ENCODE measurements around the gene TBXAS1. TPM values are rescaled to one million over a fixed set of nuclear protein-coding genes. Genes with fewer than 3 reads are reported as not detected.

The TBXAS1 gene
- total RNA-seq, 1 experiment from 2014 or later, result 2.3 TPM

DNA sequence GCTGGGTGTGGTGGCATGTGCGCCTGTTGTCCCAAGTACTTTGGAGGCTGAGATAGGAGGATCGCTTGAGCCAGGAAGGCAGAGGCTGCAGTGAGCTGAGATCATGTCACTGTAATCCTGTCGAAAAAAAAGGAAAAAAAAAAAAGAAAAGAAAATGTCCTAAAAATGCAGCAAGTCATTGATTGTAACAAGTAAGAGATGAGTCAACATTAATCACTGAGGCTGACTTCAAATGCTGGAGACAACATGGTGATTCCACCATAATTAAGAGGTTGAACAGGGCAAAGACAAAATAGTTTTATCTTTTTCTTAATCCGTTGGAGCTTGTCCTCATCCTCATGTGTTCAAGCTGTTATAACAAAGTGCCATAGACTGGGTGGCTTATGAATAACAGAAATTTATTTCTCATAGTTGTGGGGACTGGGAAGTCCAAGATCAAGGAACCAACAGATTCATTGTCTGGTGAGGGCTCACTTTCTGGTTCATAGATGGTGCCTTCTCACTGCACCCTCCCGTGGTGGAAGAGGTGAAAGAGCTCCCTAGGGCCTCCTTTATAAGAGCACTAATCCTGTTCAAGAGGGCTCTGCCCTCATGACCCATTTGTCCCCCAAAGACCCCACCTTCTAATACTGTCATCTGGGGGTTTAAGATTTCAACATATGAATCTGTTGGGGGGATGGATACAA, 60.3 kb downstream of the TBXAS1 start (continued):
- TF ChIP-seq, protein P1, sequence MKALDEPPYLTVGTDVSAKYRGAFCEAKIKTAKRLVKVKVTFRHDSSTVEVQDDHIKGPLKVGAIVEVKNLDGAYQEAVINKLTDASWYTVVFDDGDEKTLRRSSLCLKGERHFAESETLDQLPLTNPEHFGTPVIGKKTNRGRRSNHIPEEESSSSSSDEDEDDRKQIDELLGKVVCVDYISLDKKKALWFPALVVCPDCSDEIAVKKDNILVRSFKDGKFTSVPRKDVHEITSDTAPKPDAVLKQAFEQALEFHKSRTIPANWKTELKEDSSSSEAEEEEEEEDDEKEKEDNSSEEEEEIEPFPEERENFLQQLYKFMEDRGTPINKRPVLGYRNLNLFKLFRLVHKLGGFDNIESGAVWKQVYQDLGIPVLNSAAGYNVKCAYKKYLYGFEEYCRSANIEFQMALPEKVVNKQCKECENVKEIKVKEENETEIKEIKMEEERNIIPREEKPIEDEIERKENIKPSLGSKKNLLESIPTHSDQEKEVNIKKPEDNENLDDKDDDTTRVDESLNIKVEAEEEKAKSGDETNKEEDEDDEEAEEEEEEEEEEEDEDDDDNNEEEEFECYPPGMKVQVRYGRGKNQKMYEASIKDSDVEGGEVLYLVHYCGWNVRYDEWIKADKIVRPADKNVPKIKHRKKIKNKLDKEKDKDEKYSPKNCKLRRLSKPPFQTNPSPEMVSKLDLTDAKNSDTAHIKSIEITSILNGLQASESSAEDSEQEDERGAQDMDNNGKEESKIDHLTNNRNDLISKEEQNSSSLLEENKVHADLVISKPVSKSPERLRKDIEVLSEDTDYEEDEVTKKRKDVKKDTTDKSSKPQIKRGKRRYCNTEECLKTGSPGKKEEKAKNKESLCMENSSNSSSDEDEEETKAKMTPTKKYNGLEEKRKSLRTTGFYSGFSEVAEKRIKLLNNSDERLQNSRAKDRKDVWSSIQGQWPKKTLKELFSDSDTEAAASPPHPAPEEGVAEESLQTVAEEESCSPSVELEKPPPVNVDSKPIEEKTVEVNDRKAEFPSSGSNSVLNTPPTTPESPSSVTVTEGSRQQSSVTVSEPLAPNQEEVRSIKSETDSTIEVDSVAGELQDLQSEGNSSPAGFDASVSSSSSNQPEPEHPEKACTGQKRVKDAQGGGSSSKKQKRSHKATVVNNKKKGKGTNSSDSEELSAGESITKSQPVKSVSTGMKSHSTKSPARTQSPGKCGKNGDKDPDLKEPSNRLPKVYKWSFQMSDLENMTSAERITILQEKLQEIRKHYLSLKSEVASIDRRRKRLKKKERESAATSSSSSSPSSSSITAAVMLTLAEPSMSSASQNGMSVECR (CRISPR knock-in tag; IDR thresholded peaks at IDR 0.05; ENCODE audit: borderline replicate concordance), result no peak
- TF ChIP-seq, protein P2, sequence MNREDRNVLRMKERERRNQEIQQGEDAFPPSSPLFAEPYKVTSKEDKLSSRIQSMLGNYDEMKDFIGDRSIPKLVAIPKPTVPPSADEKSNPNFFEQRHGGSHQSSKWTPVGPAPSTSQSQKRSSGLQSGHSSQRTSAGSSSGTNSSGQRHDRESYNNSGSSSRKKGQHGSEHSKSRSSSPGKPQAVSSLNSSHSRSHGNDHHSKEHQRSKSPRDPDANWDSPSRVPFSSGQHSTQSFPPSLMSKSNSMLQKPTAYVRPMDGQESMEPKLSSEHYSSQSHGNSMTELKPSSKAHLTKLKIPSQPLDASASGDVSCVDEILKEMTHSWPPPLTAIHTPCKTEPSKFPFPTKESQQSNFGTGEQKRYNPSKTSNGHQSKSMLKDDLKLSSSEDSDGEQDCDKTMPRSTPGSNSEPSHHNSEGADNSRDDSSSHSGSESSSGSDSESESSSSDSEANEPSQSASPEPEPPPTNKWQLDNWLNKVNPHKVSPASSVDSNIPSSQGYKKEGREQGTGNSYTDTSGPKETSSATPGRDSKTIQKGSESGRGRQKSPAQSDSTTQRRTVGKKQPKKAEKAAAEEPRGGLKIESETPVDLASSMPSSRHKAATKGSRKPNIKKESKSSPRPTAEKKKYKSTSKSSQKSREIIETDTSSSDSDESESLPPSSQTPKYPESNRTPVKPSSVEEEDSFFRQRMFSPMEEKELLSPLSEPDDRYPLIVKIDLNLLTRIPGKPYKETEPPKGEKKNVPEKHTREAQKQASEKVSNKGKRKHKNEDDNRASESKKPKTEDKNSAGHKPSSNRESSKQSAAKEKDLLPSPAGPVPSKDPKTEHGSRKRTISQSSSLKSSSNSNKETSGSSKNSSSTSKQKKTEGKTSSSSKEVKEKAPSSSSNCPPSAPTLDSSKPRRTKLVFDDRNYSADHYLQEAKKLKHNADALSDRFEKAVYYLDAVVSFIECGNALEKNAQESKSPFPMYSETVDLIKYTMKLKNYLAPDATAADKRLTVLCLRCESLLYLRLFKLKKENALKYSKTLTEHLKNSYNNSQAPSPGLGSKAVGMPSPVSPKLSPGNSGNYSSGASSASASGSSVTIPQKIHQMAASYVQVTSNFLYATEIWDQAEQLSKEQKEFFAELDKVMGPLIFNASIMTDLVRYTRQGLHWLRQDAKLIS (CRISPR knock-in tag; IDR thresholded peaks at IDR 0.05; ENCODE audit: borderline replicate concordance), result no peak
- TF ChIP-seq HMGA2 (CRISPR knock-in tag; IDR thresholded peaks at IDR 0.05) (no peak), CREM (CRISPR knock-in tag; IDR thresholded peaks at IDR 0.05) (no peak), GABPB1 (CRISPR knock-in tag; IDR thresholded peaks at IDR 0.05) (no peak), SMAD4 (CRISPR knock-in tag; IDR thresholded peaks at IDR 0.05) (no peak), NR3C1 (CRISPR knock-in tag; conservative IDR thresholded peaks at IDR 0.05; ENCODE audit: low read depth) (no peak), NR1H2 (CRISPR knock-in tag; IDR thresholded peaks at IDR 0.05) (no peak), CTCF (IDR thresholded peaks at IDR 0.05) (no peak)

- Mint-ChIP-seq H3K27me3 (ENCODE audit: low read depth) (no peaks in the 10 kb centered on the region), H3K9me3 (no peaks in the 10 kb centered on the region), H3K4me1 (no peaks in the 10 kb centered on the region), H3K4me3 (no peak overlapping the region), H3K36me3 (no peaks in the 10 kb centered on the region), H3K27ac (no peak overlapping the region)
- CTCF ChIA-PET, result no interaction called here
- no peak for ATAC-seq
- DNase-seq (ENCODE audit: low spot score), result no peak
- POLR2A ChIA-PET, result no interaction called here
- TF ChIP-seq ZNF263 (CRISPR knock-in tag; IDR thresholded peaks at IDR 0.05; ENCODE audit: low read depth), result no peak
- TF ChIP-seq ZNF512 (CRISPR knock-in tag; IDR thresholded peaks at IDR 0.05; ENCODE audit: borderline replicate concordance), result no peak
- no peak for TF ChIP-seq ZNF232 (CRISPR knock-in tag; IDR thresholded peaks at IDR 0.05)
- TF ChIP-seq ZNF219 (CRISPR knock-in tag; IDR thresholded peaks at IDR 0.05; ENCODE audit: borderline replicate concordance), result no peak
- no peak for TF ChIP-seq TEAD1 (CRISPR knock-in tag; IDR thresholded peaks at IDR 0.05)
- TF ChIP-seq, protein P3, sequence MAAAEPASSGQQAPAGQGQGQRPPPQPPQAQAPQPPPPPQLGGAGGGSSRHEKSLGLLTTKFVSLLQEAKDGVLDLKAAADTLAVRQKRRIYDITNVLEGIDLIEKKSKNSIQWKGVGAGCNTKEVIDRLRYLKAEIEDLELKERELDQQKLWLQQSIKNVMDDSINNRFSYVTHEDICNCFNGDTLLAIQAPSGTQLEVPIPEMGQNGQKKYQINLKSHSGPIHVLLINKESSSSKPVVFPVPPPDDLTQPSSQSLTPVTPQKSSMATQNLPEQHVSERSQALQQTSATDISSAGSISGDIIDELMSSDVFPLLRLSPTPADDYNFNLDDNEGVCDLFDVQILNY (CRISPR knock-in tag; IDR thresholded peaks at IDR 0.05), result no peak
- TF ChIP-seq RORB (CRISPR knock-in tag; IDR thresholded peaks at IDR 0.05), result no peak
- TF ChIP-seq PRRX2 (CRISPR knock-in tag; IDR thresholded peaks at IDR 0.05), result no peak
- no peak for TF ChIP-seq FOXJ3 (CRISPR knock-in tag; IDR thresholded peaks at IDR 0.05; ENCODE audit: borderline replicate concordance)
- no peak for TF ChIP-seq TEAD4 (CRISPR knock-in tag; IDR thresholded peaks at IDR 0.05)
- TF ChIP-seq, protein P4, sequence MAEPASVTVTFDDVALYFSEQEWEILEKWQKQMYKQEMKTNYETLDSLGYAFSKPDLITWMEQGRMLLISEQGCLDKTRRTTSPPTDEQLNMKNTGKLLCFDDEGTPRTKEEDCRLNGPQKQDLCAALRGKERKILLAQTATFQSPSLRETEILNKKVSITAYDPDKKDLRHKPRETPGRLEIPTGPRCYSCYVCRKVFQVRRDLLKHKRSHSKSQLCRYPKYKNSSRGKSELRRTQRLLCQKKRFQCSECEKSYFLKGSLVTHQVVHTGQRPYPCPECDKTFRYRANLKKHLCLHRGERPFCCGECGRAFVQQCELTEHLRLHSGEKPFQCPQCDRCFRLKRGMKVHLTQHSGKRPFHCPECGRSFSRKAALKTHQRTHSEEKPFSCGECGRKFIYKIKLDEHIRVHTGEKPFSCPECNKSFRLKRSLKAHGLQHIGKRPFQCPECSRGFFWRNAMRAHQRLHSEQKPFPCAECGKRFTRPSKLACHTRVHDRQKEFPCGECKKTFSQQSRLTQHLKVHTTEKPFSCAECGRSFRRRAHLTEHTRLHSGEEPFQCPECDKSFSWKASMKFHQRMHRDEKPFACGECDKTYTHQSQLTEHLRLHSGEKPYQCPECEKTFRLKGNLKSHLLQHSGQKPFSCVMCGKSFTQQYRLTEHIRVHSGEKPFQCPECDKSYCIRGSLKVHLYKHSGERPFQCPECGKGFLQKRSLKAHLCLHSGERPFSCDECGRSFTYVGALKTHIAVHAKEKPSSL (CRISPR knock-in tag; conservative IDR thresholded peaks at IDR 0.05), result no peak
- TF ChIP-seq, protein P5, sequence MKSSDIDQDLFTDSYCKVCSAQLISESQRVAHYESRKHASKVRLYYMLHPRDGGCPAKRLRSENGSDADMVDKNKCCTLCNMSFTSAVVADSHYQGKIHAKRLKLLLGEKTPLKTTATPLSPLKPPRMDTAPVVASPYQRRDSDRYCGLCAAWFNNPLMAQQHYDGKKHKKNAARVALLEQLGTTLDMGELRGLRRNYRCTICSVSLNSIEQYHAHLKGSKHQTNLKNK (CRISPR knock-in tag; IDR thresholded peaks at IDR 0.05), result no peak
- no peak for TF ChIP-seq GABPB1 (CRISPR knock-in tag; IDR thresholded peaks at IDR 0.05)
- TF ChIP-seq GRHL2 (CRISPR knock-in tag; IDR thresholded peaks at IDR 0.05; ENCODE audit: insufficient replicate concordance, severe bottlenecking), result no peak
Observed at GRCh38 chr7:139893461-139893860, 64.4 kb downstream of the TBXAS1 start.

Data from WTC11 (cell line).